Tibial artery (tissue), 4 donors: ENCODE results near the gene FEV.
"Not testable (repeated sequence)": the region's sequence is repeated elsewhere in the genome, so short reads cannot be mapped to it uniquely, and the experiment has no call there.

Source experiments
- DNase-seq, 2 donors: peaks; one replicate each; pipeline ENCODE4 v3.0.0-alpha.2; 2019
- H3K27ac ChIP-seq, 2 donors: fragments of 200-600 bp; sonication (generic) in 1 of 2; 1 replicate in 1 of 2; 2 replicates in 1 of 2; pipeline ENCODE4 v1.5.1; 2018 to 2019; ENCODE audit warnings: mild to moderate bottlenecking in 1 of 2
- H3K27me3 ChIP-seq, 2 donors: fragments of 200-600 bp; sonication (generic) in 1 of 2; one replicate each; pipeline versions ENCODE4 v1.5.1 to v1.6.0; 2016 to 2019
- H3K36me3 ChIP-seq, 3 donors: fragments of 200-600 bp; sonication (generic) in 2 of 3; one replicate each; pipeline ENCODE4 v1.5.1; 2016 to 2019; ENCODE audit warnings: mild to moderate bottlenecking in 2 of 3
- H3K4me1 ChIP-seq, 4 donors: fragments of 200-600 bp; sonication (generic) in 2 of 4; 1 replicate in 3 of 4; 2 replicates in 1 of 4; pipeline ENCODE4 v1.5.1; 2016 to 2019
- H3K4me3 ChIP-seq, 2 donors: fragments of 200-600 bp; sonication (generic) in 1 of 2; 1 replicate in 1 of 2; 2 replicates in 1 of 2; pipeline ENCODE4 v1.5.1; 2018 to 2019; ENCODE audit warnings: mild to moderate bottlenecking in 2 of 2
- H3K9me3 ChIP-seq, 3 donors: fragments of 200-600 bp; sonication (generic) in 1 of 3; one replicate each; pipeline ENCODE4 v1.5.1; 2016 to 2019
- CTCF ChIP-seq, 2 experiments: fragments of 200-600 bp in 1 of 2; fragments of 450-650 bp in 1 of 2; IDR thresholded peaks; one replicate each; pipeline ENCODE4 v1.5.1; 2017 to 2019; ENCODE audit warnings: antibody characterized with exemption in 2 of 2, mild to moderate bottlenecking in 1 of 2, moderate library complexity in 1 of 2
- intact Hi-C: fragments of 100-400 bp; cut with DNase I; formaldehyde crosslinking; loops from one replicate; pipeline ENCODE4 v1.15.0; 2023; ENCODE audit warnings: low total_unique reads

Gene FEV

GRCh38 chr2:218952160-218952559 lies 32.8 kb downstream of the FEV start:
- no peak overlapping the region for H3K27ac ChIP-seq
- intact Hi-C loops, result no loop called here
- no peaks in the 10 kb centered on the region for H3K36me3 ChIP-seq
- H3K27me3 ChIP-seq, result peaks cover 0 to 47% of the 10 kb centered on the region in 2 donors
- no peaks in the 10 kb centered on the region for H3K4me1 ChIP-seq
- no peaks in the 10 kb centered on the region for H3K9me3 ChIP-seq
- no peak for TF ChIP-seq CTCF (IDR thresholded peaks at IDR 0.05)
- DNase-seq, result no peak
- H3K4me3 ChIP-seq, result no peak overlapping the region

- peaks cover 0 to 35% of the 10 kb centered on the region in 2 donors for H3K27me3 ChIP-seq
- H3K9me3 ChIP-seq, result no peaks in the 10 kb centered on the region
- intact Hi-C loops, result no loop called here
- H3K36me3 ChIP-seq, result no peaks in the 10 kb centered on the region
- no peak overlapping the region for H3K27ac ChIP-seq
- H3K4me1 ChIP-seq, result no peaks in the 10 kb centered on the region
- no peak overlapping the region for H3K4me3 ChIP-seq
- no peak for DNase-seq
- no peak for TF ChIP-seq CTCF (IDR thresholded peaks at IDR 0.05)
Observed at GRCh38 chr2:218946621-218947020, 38.4 kb downstream of the FEV start.

- no peaks in the 10 kb centered on the region for H3K36me3 ChIP-seq
- peaks cover 0 to 26% of the 10 kb centered on the region in 2 donors for H3K27me3 ChIP-seq
- no peaks in the 10 kb centered on the region for H3K9me3 ChIP-seq
- H3K4me3 ChIP-seq, result no peak overlapping the region
- H3K27ac ChIP-seq, result no peak overlapping the region
- H3K4me1 ChIP-seq, result no peaks in the 10 kb centered on the region
- intact Hi-C loops, result no loop called here
- DNase-seq, result no peak
- no peak for TF ChIP-seq CTCF (IDR thresholded peaks at IDR 0.05)
Observed at GRCh38 chr2:218944759-218945404, 40.1 kb downstream of the FEV start.

GRCh38 chr2:218931751-218932150 lies 53.2 kb downstream of the FEV start:
- H3K36me3 ChIP-seq, H3K4me1 ChIP-seq, DNase-seq, intact Hi-C loops, H3K27ac ChIP-seq, H3K9me3 ChIP-seq, H3K4me3 ChIP-seq: not testable (repeated sequence)
- H3K27me3 ChIP-seq, result peaks cover 0 to 39% of the 10 kb centered on the region in 2 donors
